Astrocyte (in vitro differentiated cells and primary cell): ENCODE data around the gene TDP1. TPM values are rescaled to one million over a fixed set of nuclear protein-coding genes. Genes with fewer than 3 reads are reported as not detected.

Experiments
- DNase-seq: peaks from one replicate; pipeline ENCODE4 v3.0.0-alpha.2; 2010; ENCODE audit warnings: low read depth
- FAIRE-seq: peaks from 2 replicates; lab custom pipeline; 2011; peaks lifted over from hg19 to GRCh38; lab: Jason Lieb, UNC
- H2AFZ ChIP-seq: 2 replicates; pipeline ENCODE4 v1.6.0; 2012; ENCODE audit warnings: low read depth, low read length, inconsistent platforms
- H3K27ac ChIP-seq: 2 replicates; pipeline ENCODE4 v1.5.1; 2011; ENCODE audit warnings: low read depth, low read length, inconsistent platforms
- H3K27me3 ChIP-seq: 2 replicates; pipeline ENCODE4 v1.6.0; 2011; ENCODE audit warnings: low read length, inconsistent platforms; ENCODE audit not compliant: insufficient read depth
- H3K36me3 ChIP-seq: 2 replicates; pipeline ENCODE4 v1.5.1; 2011; ENCODE audit warnings: low read length, inconsistent platforms; ENCODE audit not compliant: insufficient read depth
- H3K4me1 ChIP-seq: 2 replicates; pipeline ENCODE4 v1.5.1; 2011; ENCODE audit warnings: low read length, inconsistent platforms; ENCODE audit not compliant: insufficient read depth
- H3K4me2 ChIP-seq: 2 replicates; pipeline ENCODE4 v1.6.0; 2012; ENCODE audit warnings: low read length, inconsistent platforms
- H3K4me3 ChIP-seq: 2 replicates; pipeline ENCODE4 v1.5.1; 2011; ENCODE audit warnings: low read depth, mild to moderate bottlenecking, low read length, inconsistent platforms; ENCODE audit not compliant: insufficient read depth
- H3K79me2 ChIP-seq: 2 replicates; pipeline ENCODE4 v1.6.0; 2012; ENCODE audit warnings: mild to moderate bottlenecking, low read length, inconsistent platforms; ENCODE audit not compliant: insufficient read depth
- H3K9ac ChIP-seq: 2 replicates; pipeline ENCODE4 v1.6.0; 2012; ENCODE audit warnings: mild to moderate bottlenecking, low read length, inconsistent platforms
- H3K9me3 ChIP-seq: 2 replicates; pipeline ENCODE4 v1.5.1; 2012; ENCODE audit warnings: low read depth, mild to moderate bottlenecking, low read length, inconsistent platforms; ENCODE audit not compliant: insufficient read depth
- H4K20me1 ChIP-seq: 2 replicates; pipeline ENCODE4 v1.6.0; 2012; ENCODE audit warnings: low read length, inconsistent platforms; ENCODE audit not compliant: insufficient read depth
- H3K27ac Mint-ChIP-seq: one replicate; pipeline ENCODE4 v1.8.0; 2021; ENCODE audit warnings: mild to moderate bottlenecking, mixed read lengths; ENCODE audit not compliant: unreplicated experiment
- H3K27me3 Mint-ChIP-seq: one replicate; pipeline ENCODE4 v1.8.0; 2021; ENCODE audit warnings: low read depth, mixed read lengths; ENCODE audit not compliant: unreplicated experiment
- H3K36me3 Mint-ChIP-seq: one replicate; pipeline ENCODE4 v1.8.0; 2021; ENCODE audit warnings: low read depth, mixed read lengths; ENCODE audit not compliant: unreplicated experiment
- H3K4me1 Mint-ChIP-seq: one replicate; pipeline ENCODE4 v1.8.0; 2021; ENCODE audit warnings: low read depth, mixed read lengths; ENCODE audit not compliant: unreplicated experiment
- H3K4me3 Mint-ChIP-seq: one replicate; pipeline ENCODE4 v1.8.0; 2021; ENCODE audit warnings: mild to moderate bottlenecking, moderate library complexity, mixed read lengths; ENCODE audit not compliant: unreplicated experiment
- H3K9me3 Mint-ChIP-seq: one replicate; pipeline ENCODE4 v1.8.0; 2021; ENCODE audit warnings: mild to moderate bottlenecking, mixed read lengths; ENCODE audit not compliant: unreplicated experiment
- CTCF ChIP-seq: IDR thresholded peaks from 2 replicates; pipeline ENCODE4 v1.5.1; 2011; ENCODE audit warnings: low read depth, mild to moderate bottlenecking, inconsistent platforms, low read length, moderate library complexity; ENCODE audit not compliant: insufficient read depth
- EZH2 ChIP-seq: IDR thresholded peaks from 2 replicates; pipeline ENCODE4 v1.6.1; 2012; ENCODE audit warnings: mild to moderate bottlenecking, low read length, inconsistent platforms; ENCODE audit not compliant: insufficient read depth
- total RNA-seq: library from RNA; stranded (reverse); gene quantifications from 2 replicates; pipeline ENCODE4 v1.2.1, GENCODE V29; 2021

TDP1 gene
- total RNA-seq, 1 donor from 2014 or later, result 17.0 TPM

- Mint-ChIP-seq H3K4me3 (no peak overlapping the region), H3K9me3 (no peaks in the 10 kb centered on the region), H3K27ac (no peak overlapping the region), H3K36me3 (peaks cover 6% of the 10 kb centered on the region), H3K27me3 (no peaks in the 10 kb centered on the region), H3K4me1 (peaks cover 14% of the 10 kb centered on the region)
- Histone ChIP-seq H3K4me3 (no peak overlapping the region), H4K20me1 (peaks cover 15% of the 10 kb centered on the region), H3K9ac (no peak overlapping the region), H3K4me1 (peaks cover 23% of the 10 kb centered on the region), H3K4me2 (no peak overlapping the region), H2AFZ (no peak overlapping the region), H3K36me3 (peaks cover 20% of the 10 kb centered on the region), H3K27me3 (no peaks in the 10 kb centered on the region), H3K27ac (no peak overlapping the region), H3K9me3 (no peaks in the 10 kb centered on the region), H3K79me2 (peaks cover 75% of the 10 kb centered on the region)
- TF ChIP-seq CTCF, result no peak
- TF ChIP-seq EZH2, result no peak
- FAIRE-seq, result no peak
- DNase-seq, result no peak
These were observed 3.2 kb downstream of the TDP1 start for GRCh38 chr14:89958966-89959365.

- H3K9me3 Mint-ChIP-seq, result no peaks in the 10 kb centered on the region
- no peak overlapping the region for H3K4me3 ChIP-seq
- H3K4me2 ChIP-seq, result no peak overlapping the region
- H3K27ac ChIP-seq, result no peak overlapping the region
- no peaks in the 10 kb centered on the region for H3K27me3 ChIP-seq
- H3K4me3 Mint-ChIP-seq, result no peak overlapping the region
- H3K36me3 Mint-ChIP-seq, result peaks cover 9% of the 10 kb centered on the region
- no peak overlapping the region for H2AFZ ChIP-seq
- peaks cover 18% of the 10 kb centered on the region for H4K20me1 ChIP-seq
- DNase-seq, result no peak
- no peak overlapping the region for H3K9ac ChIP-seq
- no peaks in the 10 kb centered on the region for H3K9me3 ChIP-seq
- H3K36me3 ChIP-seq, result peaks cover 27% of the 10 kb centered on the region
- peaks cover 17% of the 10 kb centered on the region for H3K4me1 ChIP-seq
- no peak for FAIRE-seq
- no peaks in the 10 kb centered on the region for H3K27me3 Mint-ChIP-seq
- peaks cover 85% of the 10 kb centered on the region for H3K79me2 ChIP-seq
- H3K27ac Mint-ChIP-seq, result no peak overlapping the region
- no peak for TF ChIP-seq CTCF
- TF ChIP-seq EZH2, result no peak
- peaks cover 14% of the 10 kb centered on the region for H3K4me1 Mint-ChIP-seq
These were observed 4.2 kb downstream of the TDP1 start for GRCh38 chr14:89959853-89960445.

GRCh38 chr14:89960914-89961313 lies 5.2 kb downstream of the TDP1 start:
- no peak overlapping the region for H3K4me3 ChIP-seq
- H4K20me1 ChIP-seq, result peaks cover 18% of the 10 kb centered on the region
- H3K4me1 ChIP-seq, result peaks cover 12% of the 10 kb centered on the region
- no peaks in the 10 kb centered on the region for H3K27me3 ChIP-seq
- FAIRE-seq (no peak), DNase-seq (no peak)
- Mint-ChIP-seq H3K9me3 (no peaks in the 10 kb centered on the region), H3K4me3 (no peak overlapping the region), H3K4me1 (peaks cover 14% of the 10 kb centered on the region), H3K36me3 (peaks cover 9% of the 10 kb centered on the region), H3K27me3 (no peaks in the 10 kb centered on the region), H3K27ac (no peak overlapping the region)
- no peak for TF ChIP-seq CTCF
- no peak for TF ChIP-seq EZH2
- H3K4me2 ChIP-seq, result no peak overlapping the region
- peaks cover 88% of the 10 kb centered on the region for H3K79me2 ChIP-seq
- H2AFZ ChIP-seq, result no peak overlapping the region
- H3K27ac ChIP-seq, result no peak overlapping the region
- no peak overlapping the region for H3K9ac ChIP-seq
- H3K36me3 ChIP-seq, result peaks cover 30% of the 10 kb centered on the region
- no peaks in the 10 kb centered on the region for H3K9me3 ChIP-seq
